Islet of Langerhans (tissue), 1 donor: Measurements from ENCODE around the gene SH3BGRL3.
"Not testable (repeated sequence)": the region's sequence is repeated elsewhere in the genome, so short reads cannot be mapped to it uniquely, and the experiment has no call there.

Experiments used
- FAIRE-seq: peaks from one replicate; lab custom pipeline; 2011; peaks lifted over from hg19 to GRCh38; lab: Jason Lieb, UNC

SH3BGRL3 gene

DNA sequence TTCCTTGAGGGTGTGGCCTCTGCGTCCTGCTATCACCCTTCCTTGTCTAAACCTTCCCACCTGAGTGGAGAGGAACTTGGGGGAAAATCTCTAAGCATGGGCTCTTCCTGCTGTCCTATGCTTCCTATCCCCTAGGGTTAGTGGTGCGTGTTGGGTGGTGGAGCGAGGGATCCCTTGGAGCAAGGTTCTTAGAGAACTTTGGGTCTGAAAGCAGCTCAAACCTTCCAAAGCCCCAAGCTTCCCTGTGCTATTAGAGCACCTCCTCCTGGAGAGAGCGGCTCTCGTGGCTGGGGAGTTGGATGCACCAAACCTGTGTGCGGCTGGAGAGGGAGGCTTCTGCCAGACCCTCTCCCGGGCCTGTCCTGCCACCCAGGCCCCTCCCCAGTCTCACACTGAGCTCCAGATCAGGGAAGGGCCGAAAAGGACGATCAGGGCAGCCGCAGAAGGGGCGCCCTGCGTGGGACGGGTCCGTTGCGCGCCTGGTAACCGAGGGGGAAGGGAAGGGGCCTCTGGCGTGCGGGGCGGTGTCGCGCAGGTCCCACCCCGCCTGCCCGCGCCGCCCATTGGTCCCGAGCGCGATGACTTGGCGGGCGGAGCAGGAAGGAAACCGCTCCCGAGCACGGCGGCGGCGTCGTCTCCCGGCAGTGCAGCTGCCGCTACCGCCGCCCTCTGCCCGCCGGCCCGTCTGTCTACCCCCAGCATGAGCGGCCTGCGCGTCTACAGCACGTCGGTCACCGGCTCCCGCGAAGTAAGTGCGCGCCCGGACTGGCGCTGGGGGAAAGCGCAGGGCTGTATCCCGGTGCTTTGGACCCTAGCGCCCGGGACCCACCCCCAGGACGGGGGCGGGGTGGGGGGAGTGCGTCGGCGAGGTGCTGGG is at the start of gene SH3BGRL3:
SH3BGRL3 (plus strand) TSS at position 631 of the 877 bp plus-strand sequence; CDS start at position 701, 70 bp downstream.
- no peak for FAIRE-seq

DNA sequence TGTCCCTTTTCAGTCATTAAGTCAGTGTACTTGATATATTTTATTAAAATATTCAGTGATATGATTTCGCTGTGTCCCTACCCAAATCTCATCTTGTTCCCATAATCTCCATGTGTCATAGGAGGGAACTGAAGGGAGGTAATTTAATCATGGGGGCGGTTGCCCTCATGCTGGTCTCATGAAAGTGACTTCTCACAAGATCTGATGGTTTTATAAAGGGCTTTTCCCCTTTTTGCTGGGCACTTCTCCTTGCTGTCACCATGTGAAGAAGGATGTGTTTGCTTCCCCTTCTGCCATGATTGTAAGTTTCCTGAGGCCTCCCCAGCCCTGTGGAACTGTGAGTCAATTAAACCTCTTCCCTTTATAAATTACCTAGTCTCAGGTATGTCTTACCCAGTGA is 49.2 kb upstream of the SH3BGRL3 start:
- FAIRE-seq: not testable (repeated sequence)

DNA sequence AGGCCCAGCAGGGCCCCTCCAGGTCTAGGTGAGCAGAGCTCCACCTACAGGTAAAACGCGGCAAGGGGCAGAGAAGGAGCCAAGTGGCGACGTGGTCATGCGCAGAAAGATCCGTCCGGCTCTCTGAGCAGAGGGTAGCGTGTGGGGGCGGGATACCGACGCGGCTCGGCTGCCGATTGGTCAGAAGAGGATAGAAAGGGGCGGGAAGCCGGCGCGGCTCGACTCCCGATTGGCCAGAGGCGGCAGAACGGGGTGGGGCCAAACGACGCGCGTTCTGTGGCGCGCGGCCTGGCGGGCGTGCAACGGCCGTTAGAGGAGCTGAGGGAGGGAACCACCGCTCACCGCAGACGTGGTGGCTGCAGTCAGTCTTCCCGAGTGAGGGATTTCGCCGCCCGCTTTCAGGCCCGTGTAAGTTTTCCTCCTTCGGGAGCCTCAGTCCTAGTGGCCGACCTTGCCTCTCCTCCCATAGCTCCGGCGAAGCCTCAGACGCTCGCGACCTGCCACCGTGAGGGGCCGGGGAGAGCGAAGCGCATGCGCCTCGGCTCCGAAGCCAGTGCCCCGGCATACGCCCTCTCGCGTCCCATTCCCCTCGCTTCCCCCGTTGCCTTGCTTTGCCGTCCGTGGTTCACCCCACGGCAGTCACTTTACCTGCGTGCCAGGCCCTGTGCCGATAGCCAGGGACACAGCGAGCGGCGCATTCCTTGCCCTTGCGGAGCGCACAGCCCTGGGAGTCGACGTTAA is 45.8 kb upstream of the SH3BGRL3 start, which contains the start of gene CEP85:
CEP85 (plus strand) TSS at position 298 of the 741 bp plus-strand sequence. CDS start 5,584 bp downstream, outside the sequence.
- FAIRE-seq: peak; percentile 78

DNA sequence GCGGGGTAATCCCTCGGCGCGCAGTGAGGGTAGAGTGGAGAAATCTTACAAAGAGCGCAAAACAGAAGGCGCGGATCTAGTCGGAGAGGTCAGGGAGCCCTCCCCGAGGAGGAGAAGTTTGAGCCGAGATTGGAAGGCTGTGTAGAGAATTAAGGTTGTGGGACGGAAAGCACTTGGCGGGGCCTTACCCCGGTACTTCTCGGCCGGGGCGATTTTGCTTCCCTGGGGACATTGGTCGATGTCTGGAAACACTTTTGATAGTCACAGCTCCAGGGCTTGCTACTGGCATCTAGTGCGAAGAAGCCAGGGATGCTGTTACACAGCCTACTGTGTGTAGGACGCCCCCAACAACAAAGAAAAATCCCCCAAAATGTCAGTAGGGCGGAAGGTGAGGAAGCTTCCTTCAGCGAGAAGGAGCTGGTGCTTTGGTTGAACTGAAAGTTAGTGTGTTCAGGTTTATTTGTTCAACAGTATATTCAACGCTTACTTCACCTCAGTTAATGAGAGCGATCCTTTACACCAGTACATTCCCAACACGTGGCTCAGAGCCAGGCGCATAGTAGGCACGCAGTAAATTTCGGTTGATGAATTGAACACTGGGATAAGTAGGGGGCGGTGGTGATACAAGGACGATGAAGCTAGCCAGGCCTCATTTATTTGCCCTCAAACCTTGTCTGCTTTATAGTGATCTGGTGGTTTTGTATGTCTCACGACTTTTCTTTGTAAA is 45.1 kb upstream of the SH3BGRL3 start:
- no peak for FAIRE-seq

DNA sequence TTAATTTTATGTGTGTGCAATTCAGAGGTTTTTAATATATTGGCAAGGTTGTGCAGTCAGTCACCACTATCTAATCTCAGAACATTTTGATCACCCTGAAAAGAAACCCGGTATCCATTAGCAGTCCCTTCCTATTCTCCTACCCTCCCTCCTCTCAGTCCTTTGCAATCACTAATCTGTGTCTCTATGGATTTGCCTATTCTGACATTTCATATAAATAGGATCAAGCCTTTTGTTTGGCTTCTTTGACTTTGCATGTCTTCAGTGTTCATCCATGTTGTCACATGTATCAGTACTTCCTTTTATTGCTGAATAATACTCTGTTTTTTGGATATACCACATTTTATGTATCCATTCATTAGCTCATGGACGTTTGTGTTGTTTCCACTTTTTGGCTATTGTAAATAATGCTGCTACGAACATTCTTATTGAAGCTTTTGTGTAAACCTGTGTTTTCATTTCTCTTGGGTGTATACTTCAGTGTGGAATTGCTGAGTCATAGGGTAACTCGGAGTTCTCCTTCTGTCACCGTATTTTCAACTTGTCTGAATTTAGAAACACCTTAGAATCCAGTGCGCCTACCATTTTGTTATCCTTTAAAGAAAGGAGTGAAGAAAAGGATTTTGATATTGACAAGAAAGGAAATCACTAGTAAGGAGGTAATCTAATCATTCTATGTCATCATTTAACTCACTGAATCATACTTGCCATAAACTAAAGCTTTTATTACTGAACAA is 42.5 kb upstream of the SH3BGRL3 start:
- no peak for FAIRE-seq

DNA sequence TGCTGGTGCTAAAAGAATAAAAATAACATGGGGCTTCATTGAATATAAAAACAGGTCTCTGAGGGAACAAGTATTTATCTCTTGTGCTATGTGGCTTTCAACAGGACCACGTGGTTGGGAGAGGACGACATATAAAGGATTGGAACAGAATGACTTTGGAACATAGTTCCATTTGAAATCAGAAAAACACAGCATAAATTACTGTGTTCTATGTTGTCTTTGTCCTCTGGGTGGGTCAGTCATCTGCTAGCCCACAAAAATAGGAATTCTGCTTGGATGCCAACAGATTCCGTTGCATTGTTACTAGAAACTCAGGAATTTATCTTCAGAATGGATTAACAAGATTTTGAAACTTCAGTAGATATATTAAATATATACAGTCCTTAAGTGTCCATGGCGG is 40.0 kb upstream of the SH3BGRL3 start:
- no peak for FAIRE-seq

DNA sequence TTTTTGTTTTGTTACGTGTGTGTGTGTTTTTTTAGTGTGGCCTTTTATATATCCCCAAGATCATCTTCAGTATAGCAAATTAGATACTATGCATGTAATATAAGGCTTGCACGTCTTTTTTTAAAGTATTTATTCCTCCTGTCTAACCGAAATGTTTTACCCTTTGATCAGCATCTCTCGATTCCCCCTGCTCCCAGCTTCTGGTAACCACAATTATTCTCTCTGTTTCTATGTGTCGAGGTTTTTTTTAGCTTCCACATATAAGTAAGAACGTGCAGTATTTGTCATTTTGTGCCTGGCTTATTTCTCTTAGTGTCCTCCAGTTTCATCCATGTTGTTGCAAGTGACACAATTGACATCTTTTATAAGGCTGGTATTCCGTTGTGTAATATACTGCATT is 27.2 kb upstream of the SH3BGRL3 start:
- FAIRE-seq: no peak

DNA sequence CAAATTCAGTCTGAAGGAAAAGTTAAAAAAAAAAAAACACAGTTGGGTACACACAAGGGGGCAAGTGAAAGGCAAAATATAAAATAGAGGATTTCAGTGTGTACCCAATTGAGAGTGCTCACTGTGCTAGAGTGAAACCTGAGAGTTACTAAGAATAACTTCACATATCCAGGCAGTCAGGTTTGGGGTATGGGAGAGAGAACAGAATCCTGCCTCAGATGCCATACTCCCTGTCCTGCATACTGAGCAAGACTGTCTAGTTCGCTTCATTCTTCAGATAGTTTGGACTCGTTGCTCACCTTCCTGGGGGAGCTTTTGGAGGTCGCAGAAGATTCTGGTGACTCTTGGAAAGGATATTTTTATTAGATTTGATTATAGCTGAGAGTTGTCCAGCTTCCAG is 25.5 kb upstream of the SH3BGRL3 start:
- no peak for FAIRE-seq

DNA sequence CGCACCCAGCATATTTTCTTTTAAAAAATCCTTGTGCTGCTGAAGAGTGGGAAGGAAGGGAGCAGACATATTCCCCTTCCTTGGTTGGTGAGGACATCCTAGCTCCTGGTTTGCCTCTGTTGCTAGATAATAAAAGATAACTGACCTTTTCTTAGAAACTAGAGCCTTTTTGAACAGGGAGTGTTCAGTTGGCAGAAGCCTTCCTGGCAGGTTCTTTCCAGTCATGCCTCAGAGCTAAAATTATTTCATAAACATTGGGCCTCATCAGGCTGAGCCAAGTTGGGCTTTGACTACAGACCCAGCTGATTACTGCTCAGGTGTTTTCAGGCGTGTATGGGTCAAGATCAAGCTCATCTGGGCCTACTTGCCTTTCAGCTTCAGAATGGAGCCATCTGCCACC is 22.7 kb upstream of the SH3BGRL3 start:
- FAIRE-seq: no peak

DNA sequence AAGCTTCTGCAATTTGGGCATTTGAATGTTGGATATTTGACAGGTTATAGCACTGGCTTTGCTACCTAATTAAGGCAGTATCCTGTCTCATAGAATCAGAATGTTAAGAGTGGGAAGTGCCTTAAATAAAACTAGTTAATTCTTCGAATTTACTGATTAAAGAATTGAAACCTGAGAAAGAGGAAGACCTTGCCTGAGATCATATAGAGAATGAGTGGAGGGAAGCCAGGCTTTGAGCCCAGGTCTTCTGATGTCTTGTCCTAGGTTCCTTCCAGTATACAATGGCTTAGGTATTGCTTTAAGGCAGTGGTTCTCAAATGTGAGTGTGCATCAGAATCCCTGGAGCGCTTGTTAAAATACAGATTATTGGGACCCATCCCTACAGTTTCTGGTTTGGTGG is 20.9 kb upstream of the SH3BGRL3 start:
- no peak for FAIRE-seq

DNA sequence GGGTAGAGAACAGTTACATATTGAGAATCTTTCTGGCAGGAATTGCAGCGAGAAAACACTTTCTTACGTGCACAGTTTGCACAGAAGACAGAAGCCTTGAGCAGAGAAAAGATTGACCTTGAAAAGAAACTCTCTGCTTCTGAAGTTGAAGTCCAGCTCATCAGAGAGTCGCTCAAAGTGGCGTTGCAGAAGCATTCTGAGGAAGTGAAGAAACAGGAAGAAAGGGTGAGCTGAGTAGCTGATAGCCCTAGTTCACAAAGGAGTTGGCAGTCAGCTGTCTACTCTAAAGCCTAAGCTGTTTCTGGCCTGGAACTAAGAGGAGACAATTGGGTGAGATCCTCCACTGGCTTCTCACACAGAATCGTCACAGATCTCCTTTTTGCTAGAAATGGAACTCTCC is 20.3 kb upstream of the SH3BGRL3 start:
- FAIRE-seq: no peak

DNA sequence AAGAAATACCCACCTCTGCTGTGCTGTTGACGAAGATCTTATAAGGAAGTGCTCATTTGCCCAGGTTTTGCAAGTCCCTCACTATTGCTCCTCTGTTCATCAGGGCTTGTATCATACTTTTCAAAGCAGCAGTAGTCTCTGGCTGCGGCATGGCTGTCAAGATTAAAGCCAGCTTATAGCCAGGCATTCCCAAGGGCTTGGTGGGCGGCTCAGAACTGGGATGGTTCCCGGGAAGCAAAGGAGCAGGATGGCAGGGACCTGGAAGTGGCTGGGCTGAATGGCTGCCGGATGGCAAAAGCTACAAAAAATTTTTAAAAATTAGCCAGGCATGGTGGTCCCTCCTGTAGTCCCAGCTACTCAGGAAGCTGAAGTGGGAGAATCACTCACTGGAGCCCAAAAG is 16.7 kb upstream of the SH3BGRL3 start:
- no peak for FAIRE-seq

DNA sequence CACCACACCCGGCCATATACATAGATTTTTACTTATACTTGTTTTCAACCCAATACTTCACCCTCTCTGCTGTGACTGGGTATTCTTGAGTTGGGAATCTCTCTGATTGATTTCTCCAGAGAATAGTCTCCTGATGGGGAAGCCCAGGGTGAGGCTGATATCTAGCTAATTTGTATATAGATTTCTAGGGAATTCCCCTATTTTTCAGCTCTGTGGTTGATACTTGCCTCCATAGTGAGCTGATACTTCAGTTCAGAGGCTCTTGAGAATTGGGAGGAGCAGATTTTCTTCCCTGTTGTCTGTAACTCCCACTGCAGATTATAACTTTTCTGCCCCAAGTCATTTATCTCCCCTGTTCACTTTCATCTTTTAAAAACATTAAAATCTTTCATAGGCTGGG is 14.5 kb upstream of the SH3BGRL3 start:
- no peak for FAIRE-seq

DNA sequence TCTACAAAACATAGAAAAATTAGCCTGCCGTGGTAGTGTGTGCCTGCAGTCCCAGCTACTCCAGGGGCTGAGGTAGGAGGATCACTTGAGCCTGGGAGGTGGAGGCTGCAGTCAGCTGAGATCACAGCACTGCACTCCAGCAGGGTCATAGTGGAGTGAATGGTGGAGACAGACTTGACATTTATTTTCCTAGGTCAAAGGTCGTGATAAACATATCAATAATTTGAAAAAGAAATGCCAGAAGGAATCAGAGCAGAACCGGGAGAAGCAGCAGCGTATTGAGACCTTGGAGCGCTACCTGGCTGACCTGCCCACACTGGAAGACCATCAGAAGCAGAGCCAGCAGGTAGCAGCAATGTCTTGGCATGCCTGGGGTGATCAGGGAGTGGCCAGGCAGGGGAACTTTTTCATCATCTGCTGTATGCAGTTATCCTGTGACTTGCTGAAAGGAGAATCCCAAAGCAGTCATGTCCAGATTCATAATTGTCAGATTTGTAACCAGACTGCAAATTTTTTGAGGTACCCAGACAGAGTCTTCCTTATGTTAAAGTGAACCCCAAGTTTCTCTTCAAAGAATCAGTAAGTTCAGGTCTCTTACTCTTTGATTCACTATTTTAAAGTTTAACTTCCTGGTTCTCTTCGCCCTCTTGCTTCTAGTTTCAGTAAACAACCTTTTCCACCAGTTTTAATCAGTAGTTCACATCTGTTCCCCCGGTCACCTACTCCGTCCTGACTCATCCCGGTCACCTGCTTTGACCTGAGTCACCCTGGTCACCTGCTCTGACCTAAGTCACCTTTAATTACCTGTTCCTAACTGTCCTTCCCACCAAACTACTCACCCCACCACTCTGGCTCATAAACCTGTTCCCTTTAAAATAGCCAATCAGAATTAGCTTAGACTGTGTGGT is 11.3 kb upstream of the SH3BGRL3 start:
- no peak for FAIRE-seq

DNA sequence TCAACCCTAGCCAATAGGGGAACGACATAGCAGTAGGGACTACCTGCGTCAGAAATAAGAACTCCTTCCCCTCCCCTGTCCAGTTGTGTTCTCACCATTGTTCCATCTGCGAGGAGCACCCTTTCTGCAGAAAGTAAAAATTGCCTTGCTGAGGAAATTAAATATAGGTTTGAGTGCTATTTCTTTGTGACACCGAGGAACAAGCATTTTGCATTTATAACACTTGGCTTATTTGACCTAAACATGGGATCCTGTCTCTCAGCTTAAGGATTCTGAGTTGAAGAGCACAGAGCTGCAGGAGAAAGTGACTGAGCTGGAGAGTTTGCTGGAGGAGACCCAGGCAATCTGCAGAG is 10.7 kb upstream of the SH3BGRL3 start:
- no peak for FAIRE-seq

DNA sequence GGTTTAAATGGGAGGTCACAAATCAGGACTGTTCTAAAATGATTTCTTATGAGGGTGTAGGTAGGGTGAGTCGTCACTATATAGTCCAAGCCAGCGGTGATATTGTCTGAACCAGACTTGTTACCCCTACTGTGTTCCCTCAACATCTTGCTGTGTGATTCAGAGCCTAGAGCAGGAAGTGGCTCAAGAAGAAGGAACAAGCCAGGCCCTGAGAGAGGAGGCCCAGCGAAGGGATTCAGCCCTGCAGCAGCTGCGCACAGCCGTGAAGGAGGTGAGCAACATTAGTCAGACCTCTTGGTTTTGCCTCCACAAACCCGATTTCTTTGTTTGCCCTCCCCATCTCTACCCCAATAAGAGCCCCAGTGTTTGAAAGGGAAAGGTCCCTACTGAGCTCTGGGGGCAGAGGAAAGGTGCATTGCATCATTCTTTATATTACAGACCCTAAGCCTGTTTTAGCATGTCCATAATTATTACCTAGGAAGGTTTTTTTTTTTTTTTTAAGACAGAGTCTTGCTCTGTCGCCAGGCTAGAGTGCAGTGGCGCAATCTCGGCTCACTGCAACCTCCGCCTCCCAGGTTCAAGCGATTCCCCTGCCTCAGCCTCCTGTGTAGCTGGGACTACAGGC is 5.0 kb upstream of the SH3BGRL3 start:
- no peak for FAIRE-seq

DNA sequence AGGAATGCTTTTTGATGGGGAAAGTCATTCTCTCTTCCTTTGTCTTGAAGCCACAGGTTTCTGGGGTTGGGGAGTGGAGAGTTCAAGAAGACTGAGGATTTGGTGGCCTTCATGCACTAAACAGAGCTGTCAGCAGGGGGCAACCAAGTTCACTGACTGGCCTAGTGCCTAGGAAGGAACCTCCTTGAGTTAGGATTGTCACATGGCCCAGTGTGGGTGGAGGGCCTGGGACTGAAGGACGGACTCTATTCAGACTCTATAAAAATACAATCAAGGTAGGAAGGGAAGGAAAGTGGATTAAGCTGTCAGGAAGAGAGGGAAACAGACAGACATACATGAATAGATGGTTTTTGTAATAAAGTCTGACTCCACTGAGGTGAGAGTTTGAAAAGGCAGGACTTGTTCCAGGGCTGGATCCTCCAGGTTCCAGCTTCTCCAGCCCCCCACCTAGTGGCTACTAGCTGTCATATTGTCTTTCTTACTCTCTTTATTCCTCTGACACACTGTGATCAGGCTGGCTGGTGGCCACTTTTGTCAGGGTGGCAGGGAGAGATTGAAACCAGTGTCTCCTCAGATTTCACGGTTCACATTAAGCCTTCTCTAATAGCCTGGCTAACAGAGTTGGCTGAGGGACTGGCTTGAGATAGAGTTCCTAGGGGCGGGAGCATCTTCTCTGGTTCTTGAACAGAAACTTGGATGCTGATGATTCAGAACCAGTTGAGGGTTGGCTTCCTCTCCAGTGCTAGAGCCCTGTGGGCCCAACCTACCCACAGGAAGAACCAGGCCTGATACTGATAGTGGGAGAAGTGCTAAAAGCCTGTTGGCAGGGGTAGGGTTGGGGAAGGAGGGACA is 4.1 kb upstream of the SH3BGRL3 start:
- no peak for FAIRE-seq

DNA sequence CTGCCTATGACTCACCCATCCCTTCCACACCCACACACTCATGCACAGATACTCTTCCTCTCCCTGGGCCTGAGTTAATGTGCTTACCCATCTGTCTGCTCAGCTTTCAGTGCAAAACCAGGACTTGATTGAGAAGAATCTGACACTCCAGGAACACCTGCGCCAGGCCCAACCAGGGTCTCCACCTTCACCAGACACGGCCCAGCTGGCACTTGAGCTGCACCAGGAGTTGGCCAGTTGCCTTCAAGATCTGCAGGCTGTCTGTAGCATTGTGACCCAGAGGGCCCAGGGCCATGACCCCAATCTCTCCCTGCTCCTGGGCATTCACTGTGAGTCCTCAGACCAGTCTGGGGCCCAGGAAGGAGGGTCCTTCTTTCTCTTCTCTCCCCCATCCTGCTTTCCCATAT is 3.5 kb upstream of the SH3BGRL3 start:
- no peak for FAIRE-seq

DNA sequence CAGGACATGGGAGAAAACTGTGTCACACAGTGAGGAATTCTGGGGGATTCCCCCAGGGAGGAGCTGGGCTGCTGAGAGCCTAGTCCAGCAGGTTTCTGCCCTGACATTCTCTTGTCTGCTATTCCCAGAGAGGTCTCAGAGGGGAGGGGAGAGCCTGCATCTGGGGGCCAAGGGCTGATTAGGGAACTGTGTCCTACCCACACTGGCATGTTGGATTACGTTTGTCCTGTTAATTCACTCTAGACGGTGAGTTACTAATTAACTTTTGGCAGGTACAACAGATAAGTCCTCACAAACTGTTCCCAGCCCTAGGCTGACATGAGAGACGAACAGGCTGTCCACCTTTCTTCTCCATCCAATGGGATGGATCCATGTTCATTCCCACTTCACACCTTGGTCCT is 2.6 kb upstream of the SH3BGRL3 start:
- FAIRE-seq: no peak

DNA sequence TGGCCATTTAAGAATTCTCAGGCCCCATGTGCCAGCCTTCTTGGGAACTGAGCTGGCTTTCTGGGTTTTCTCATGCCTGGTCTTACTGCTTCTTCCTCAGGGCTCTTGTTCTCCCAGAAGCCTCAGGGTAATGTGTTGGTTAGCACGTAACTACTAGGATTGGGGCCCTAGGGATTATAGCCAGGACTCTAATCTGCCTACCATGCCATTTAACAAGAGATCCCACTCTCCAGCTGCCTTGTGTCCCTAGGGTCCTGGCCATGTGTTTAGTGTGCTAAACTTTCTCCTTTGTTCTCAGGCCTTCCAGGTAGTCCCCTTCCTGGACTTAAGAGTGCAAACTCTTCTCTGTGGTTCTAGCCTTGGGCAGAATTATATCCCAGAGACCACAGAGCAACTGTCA is 2.2 kb upstream of the SH3BGRL3 start:
- FAIRE-seq: no peak
